Activated T-helper 1 cell treated with anti-CD3 and anti-CD28 coated beads, Interleukin-2, amount 50 U/mL, for 16 hours (primary cell): ENCODE results near the gene TSPAN9.

Experiments
- DNase-seq, 2 donors: peaks; one replicate each; pipeline ENCODE4 v3.0.0-alpha.2; 2020; ENCODE audit warnings: low read depth in 1 of 2, low spot score in 1 of 2

The TSPAN9 gene

DNA sequence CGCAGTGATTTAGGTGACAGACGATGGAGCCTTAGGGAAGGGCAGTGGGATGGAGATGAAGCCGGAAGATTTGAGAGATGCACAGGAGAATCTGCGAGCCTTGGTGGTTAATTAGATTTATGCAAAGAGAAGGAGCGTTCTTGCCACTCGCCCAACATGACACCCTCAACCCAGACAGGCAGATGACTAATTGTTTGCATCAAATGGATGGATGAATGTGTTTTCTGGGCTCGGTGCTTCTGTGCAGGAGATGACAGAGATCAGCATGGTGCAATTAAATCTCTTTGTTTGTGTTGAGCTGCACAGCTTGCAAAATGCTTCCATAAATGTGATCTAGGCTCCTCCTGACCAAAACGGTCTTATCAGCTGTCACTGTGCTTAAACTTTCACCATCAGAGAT lies 211.5 kb downstream of the TSPAN9 start:
- DNase-seq: no peak

- no peak for DNase-seq
These were observed 212.5 kb downstream of the TSPAN9 start for GRCh38 chr12:3289702-3290101.

- DNase-seq: no peak
These were observed 214.8 kb downstream of the TSPAN9 start for GRCh38 chr12:3291939-3292338.

DNA sequence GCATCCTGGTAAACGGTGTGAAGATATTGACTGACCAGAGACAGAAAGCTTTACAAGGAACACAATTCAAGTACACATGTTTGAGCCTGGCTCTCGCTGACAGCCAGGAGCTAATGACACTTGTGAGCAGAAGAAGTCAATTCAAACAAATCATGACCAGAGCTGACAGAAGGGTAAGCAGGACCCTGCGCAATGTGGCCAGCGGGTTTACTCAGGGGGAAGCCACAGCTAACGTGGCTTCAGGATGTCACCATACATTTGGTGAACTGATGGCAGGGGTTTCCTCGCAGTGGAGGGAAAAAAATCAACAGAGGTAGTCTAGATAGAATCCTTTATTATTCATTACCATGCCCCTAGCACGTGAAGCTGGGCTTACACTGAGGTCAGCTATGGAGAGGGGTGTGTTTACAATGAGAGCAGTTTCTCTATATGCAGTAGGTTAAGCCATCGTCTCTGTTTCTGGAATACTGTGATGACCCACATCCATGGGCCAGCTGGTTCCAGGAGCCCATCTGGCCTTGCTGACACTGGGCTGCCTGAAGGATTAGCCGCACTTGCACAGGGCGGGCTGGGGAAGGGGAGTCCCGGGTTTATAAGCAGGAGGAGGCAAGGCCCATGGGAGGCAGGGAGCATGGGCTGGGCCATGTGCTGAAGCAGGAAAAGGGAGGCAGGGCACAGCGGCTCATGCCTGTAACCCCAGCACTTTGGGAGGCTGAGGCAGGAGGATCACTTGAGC lies 215.7 kb downstream of the TSPAN9 start:
- no peak for DNase-seq

DNA sequence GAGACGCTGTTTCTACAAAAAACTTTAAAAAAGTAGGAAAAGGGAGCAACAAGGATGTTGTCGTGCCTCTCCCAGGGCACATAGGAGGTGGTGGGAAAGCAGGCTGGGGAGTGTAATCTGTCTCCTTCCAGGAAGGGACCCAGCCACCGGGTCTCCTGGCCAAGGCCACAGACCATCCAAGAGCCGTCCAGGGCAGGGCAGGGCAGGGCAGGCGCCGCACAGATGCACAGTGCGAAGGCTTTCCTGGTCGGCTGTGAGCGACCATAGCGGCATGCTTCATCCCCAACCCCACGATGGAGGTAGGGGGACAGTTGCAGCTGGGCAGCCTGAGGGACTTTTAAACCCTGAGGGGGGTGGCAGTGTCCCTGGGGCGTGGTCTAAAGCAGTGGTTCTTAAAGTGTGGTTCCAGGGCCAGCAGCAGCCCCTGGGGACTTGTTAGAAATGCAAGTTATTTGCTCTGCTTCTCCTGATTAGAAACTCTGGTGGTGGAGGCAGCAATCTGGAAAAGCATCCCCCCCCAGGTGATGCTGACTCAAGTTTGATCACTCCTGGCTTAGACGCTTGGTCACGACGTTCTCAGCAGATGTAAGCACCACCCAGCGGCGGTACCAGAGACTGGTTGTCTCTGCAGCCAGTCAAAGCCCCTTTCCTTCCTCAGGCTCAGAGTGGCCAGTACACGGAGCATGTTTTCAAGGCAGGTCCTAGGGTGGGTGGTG lies 216.4 kb downstream of the TSPAN9 start:
- DNase-seq: no peak

GRCh38 chr12:3294481-3294911 lies 217.3 kb downstream of the TSPAN9 start:
- no peak for DNase-seq

- no peak for DNase-seq
These were observed 218.0 kb downstream of the TSPAN9 start for GRCh38 chr12:3295225-3295624.

DNA sequence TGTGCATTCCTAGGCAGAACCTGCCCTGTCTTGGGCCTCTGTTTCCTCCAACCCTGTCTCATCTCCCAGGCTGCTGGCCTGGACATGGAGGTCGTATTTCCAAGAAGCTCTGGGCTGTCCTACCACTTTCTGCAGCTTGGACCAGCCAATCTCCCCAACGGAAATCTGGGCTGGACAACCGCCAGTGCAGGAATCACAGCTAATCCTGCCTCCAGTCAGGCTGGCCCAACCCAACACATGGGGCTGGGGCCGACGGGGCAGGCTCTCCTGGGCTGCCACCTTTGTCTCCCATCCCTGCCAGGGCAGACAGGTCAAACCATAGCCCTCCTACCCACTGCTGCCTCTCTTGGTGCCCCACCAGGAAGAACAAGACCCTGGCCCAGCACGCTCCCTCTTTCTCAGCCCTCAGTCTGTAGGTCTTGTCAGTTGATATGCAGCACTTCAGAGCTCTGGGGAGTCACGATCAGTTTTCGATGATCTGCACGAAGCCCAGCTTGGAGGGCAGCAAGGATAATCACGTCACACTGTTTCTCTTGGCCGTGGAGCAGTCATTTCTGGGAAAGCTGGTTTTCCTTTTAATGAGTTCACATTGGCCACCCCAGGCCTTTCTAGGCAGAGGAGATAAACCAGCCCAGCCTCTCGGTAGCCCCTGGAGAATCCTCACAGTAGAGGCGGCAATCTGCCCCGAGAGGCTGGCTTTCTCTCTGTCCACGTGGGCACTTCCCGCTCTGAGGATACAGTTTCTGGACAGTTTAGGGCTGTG lies 218.6 kb downstream of the TSPAN9 start:
- DNase-seq: no peak

DNA sequence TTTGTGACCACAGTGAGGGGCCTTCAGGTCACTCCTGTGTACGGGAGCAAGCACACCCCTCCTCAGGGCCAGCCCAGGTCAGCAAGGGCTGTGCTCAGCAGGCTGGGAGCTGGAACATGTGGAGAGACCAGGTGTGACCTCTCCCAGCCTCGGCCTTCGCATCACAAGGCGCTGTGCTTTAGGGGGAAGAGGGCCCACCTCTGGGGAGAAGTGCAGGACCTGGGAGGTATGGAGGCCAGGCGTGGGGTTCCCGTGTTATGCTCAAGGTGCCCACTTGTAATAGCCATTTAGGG lies 219.2 kb downstream of the TSPAN9 start:
- DNase-seq: no peak

GRCh38 chr12:3298603-3299002 lies 221.4 kb downstream of the TSPAN9 start:
- no peak for DNase-seq

- DNase-seq: peak; percentile 57 to 60
These were observed 223.0 kb downstream of the TSPAN9 start for GRCh38 chr12:3299929-3300832.

GRCh38 chr12:3300833-3301401 lies 223.7 kb downstream of the TSPAN9 start:
- DNase-seq: no peak

GRCh38 chr12:3302401-3303041 lies 225.3 kb downstream of the TSPAN9 start:
- no peak for DNase-seq

- no peak for DNase-seq
These were observed 226.4 kb downstream of the TSPAN9 start for GRCh38 chr12:3303410-3304136.

DNA sequence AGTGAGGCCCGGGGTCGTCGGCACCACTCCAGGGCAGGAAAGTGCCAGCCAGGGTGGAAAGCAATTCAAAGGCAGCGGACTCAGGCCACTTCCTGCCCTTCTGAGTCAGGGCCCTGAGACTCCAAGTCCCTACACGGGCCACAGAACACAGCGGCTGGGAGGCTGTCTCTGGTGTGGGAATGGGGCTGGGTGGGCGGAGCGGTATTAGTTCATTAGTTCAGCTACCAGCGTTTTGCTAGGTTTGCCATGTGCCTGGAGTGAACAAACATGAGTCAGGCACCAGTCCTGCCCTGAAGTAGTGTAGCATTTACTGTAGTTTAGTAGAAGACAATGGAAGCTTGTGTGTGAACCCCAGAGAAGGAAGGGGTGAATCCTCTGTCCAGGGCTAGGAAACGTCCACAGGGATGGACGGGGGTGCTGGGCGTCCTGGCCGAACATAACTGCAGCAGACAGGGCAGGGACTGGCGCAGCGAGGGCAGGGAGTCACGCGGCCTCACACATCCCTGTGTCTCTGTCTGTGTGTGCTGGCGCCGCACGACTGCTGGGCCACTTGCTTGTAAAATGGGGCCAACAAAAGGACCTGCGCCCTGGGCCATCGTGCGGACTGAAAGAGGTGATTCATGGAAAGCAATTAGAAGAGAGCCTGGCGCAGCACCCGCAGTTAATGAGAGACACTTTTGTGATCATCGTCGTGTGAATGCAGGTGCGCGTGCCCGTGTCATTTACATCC lies 227.4 kb downstream of the TSPAN9 start:
- no peak for DNase-seq

DNA sequence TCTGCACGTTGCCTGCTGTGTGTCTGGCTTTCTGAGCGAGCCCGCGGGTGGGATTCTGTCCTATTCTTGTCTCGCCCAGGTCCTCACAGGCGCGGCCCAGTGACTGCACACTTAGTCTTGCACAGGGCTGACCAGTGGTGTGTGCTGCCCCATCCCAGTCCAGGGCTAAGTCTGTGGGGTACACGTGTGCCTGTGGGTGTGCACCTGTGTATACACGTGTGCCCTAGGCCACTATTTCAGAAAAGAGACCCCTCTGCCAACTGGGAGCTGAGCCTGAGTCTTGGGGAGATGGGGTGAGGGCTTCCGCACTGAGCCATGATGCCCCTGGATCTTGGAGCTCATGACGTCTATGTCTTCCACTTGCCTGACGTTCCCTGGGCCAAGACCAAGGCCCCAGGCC lies 228.3 kb downstream of the TSPAN9 start:
- DNase-seq: no peak

DNA sequence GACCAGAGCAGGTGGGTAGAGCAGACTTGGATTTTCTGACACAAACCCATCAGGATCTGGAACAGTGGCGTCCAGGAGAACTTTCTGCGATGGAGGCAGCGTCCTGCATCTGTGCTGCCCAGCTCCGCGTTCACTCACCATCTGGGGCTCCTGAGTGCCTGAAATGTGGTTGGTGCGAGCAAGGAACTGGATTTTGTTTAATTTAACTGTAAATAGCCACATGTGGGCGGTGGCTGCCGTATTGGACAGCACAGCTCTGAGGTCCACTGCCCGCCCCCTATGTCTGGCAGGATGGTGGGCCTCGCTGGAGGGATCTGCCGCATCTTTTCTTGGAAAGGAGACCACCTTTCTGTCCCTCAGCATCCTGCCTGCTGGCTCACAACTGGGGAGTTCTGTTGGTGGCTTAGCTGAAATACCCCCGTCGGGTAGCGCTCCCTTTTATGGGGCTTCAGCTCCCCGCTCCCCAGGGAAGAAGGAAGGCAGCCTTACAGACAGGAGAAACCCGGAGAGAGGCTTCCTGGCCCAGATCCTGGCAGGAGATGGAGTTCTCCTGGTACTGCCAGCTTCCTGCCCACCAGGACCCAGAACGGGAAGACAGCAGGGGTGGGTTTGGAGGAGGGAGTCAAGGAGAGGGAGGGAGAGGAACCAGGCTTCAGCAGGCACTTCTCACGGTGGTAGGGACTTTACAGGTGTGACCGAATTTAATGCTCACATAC lies 228.9 kb downstream of the TSPAN9 start:
- DNase-seq: no peak

DNA sequence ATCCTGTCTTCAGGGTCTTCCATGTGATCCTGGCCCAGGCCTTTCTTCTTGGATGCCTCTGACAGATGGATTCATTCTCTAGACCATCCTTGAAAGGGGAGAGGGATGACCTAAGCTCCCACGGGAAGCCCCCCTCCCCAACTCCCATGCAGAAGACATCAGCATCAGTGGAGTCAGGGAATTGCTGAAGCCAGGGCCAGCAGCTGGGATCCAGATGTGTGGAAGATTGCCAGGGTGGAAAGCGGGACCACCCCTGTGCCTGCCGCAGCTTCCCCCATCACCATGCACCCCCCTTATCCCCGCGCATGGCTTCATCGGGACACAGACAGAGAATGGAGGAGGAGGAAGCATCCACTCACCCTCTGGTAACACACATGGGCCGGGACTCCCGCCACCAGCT lies 230.2 kb downstream of the TSPAN9 start:
- no peak for DNase-seq
